ENCODE measurements around the gene NCOA4.

NCOA4 gene

DNA sequence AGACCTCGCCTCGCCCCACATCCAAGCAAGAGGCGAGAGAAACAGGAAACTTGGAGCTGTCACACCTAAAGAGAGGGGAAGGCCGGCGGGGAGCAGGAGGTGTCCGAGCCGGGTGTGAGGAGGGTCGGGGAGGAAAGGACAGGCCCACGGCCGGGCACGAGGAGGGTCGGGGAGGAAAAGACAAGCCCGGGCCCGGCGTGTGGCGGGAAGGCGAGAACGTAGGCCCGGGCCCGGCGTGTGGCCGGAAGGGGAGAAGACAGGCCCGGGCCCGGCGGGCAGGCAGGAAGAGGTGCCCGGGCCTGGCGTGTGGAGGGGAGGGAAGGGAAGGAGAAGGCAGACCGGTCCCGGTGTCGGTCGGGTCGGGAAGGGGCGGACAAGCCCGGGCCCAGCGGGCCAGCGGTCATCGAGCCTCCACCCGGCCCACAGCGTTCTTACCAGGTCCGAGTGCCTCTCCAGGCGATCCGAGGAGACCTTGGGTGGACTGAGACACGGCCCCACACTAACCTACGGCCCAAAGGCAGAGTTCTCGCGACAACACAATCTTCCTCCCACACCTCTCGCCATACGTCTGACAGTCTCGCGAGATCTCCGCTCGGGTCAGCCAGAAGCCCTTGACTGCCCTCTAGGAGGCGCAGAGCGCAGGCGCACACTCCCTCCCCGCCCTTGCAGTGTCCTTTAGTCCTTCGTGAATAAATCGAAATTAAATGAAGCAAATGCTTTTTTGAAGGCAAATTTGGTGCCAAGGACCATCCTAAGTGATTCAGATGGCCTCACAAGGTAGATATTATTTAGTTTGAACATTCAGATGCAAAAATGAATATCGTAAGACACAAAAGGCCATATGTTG, at the start of gene NCOA4:
Gene NCOA4 (minus strand): TSS at position 533 of the 847 bp plus-strand sequence. CDS start 13,943 bp downstream, outside the sequence.
- H3K9me3 Mint-ChIP-seq: no peaks in the 10 kb centered on the region
- peak within 1 kb of the TSS; percentile 97 for H3K27ac Mint-ChIP-seq
- peaks cover 3% of the 10 kb centered on the region for H3K27me3 Mint-ChIP-seq
- ATAC-seq (peak; percentile 99), DNase-seq (peak; percentile 95)
- peak within 1 kb of the TSS; percentile 97 for H3K4me3 Mint-ChIP-seq
- peaks cover 54% of the 10 kb centered on the region for H3K4me1 Mint-ChIP-seq
- peaks cover 14% of the 10 kb centered on the region for H3K36me3 Mint-ChIP-seq (ENCODE audit: low read depth)

DNA sequence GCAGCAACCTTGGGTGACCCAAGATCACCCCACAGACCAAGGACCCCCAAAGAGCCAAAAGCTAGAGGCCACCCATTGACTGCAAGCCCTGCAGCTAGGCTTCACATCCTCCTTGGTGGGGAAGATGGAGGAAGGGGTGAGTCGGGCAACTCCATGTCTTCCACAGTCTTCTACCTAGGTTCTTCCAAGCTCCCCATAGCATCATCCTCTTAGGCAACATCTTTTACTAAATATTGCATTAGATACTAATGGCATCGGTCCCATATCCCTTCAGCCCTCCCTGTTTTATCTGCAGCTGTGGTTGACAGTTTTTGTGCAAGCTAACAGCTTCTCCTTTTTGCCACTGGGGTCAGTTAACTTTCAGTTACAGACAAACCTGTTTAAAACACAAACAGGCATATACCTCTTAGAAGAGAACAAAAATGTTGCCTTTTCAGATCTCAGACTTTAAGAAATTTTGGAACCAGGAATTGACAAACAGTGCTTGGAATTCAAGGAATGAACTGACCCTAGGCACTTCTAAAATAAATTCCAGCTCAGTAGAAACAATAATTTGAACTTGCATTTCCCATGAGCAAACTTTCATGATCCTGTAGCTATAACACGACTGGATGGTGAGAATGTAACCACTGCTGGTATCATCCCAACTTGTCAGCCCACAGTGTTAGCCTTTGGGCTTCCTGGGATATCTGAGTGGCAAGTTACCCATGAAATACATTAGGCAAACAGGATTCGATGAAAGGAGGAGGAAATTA, 49.6 kb upstream of the NCOA4 start:
- Mint-ChIP-seq H3K27me3 (no peaks in the 10 kb centered on the region), H3K9me3 (no peaks in the 10 kb centered on the region), H3K27ac (no peak overlapping the region), H3K36me3 (ENCODE audit: low read depth) (no peaks in the 10 kb centered on the region), H3K4me3 (no peak overlapping the region), H3K4me1 (peaks cover 24% of the 10 kb centered on the region)
- DNase-seq (no peak), ATAC-seq (no peak)

DNA sequence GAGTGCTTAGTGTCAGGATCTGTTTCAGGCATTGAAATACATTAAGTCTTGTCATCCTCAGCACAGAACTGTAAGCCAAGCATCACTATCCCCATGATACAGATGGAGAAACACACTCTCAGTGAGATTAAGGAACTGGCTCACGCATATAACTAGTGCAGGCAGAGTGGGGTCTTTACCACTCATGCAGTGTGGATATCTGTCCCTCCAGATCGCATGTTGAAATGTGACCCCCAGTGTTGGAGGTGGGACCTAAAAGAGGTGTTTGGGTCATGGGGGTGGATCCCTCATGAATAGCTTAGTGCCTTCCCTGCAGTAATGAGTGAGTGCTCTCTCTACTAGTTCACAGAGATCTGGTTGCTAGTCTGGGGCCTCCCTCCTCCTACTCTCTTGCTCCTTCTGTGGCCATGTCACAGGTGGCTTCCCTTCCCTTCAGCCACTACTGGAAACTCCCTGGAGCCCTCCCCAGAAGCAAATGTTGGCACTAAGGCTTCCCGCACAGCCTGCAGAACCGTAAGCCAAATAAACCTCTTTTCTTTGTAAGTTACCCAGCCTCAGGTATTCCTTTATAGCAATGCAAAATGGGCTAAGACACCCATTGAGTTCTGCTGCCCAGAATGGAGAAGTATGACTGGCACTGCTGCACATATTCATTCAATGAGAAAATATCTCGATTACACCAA, 47.4 kb upstream of the NCOA4 start:
- ATAC-seq: no peak
- Mint-ChIP-seq H3K27me3 (no peaks in the 10 kb centered on the region), H3K4me1 (peaks cover 24% of the 10 kb centered on the region), H3K9me3 (no peaks in the 10 kb centered on the region), H3K4me3 (no peak overlapping the region), H3K36me3 (ENCODE audit: low read depth) (no peaks in the 10 kb centered on the region), H3K27ac (no peak overlapping the region)
- no peak for DNase-seq

- Mint-ChIP-seq H3K4me3 (no peak overlapping the region), H3K36me3 (ENCODE audit: low read depth) (no peaks in the 10 kb centered on the region), H3K27ac (peak overlapping the region; percentile 18), H3K9me3 (no peaks in the 10 kb centered on the region), H3K27me3 (no peaks in the 10 kb centered on the region), H3K4me1 (peaks cover 24% of the 10 kb centered on the region)
- no peak for DNase-seq
- no peak for ATAC-seq
These were observed 46.7 kb upstream of the NCOA4 start for GRCh38 chr10:46077141-46077554.

- ATAC-seq (no peak), DNase-seq (no peak)
- H3K4me3 Mint-ChIP-seq: no peak overlapping the region
- H3K36me3 Mint-ChIP-seq (ENCODE audit: low read depth): no peaks in the 10 kb centered on the region
- H3K27ac Mint-ChIP-seq: no peak overlapping the region
- H3K27me3 Mint-ChIP-seq: no peaks in the 10 kb centered on the region
- H3K4me1 Mint-ChIP-seq: peaks cover 23% of the 10 kb centered on the region
- H3K9me3 Mint-ChIP-seq: no peaks in the 10 kb centered on the region
These were observed 45.4 kb upstream of the NCOA4 start for GRCh38 chr10:46075869-46076268.

- Mint-ChIP-seq H3K36me3 (ENCODE audit: low read depth) (no peaks in the 10 kb centered on the region), H3K27me3 (no peaks in the 10 kb centered on the region), H3K27ac (no peak overlapping the region), H3K4me3 (no peak overlapping the region), H3K9me3 (no peaks in the 10 kb centered on the region), H3K4me1 (peaks cover 17% of the 10 kb centered on the region)
- ATAC-seq (no peak), DNase-seq (no peak)
These were observed 43.9 kb upstream of the NCOA4 start for GRCh38 chr10:46074196-46074946.

- H3K9me3 Mint-ChIP-seq: no peaks in the 10 kb centered on the region
- no peaks in the 10 kb centered on the region for H3K27me3 Mint-ChIP-seq
- H3K36me3 Mint-ChIP-seq (ENCODE audit: low read depth): no peaks in the 10 kb centered on the region
- no peak overlapping the region for H3K27ac Mint-ChIP-seq
- DNase-seq (no peak), ATAC-seq (no peak)
- no peak overlapping the region for H3K4me3 Mint-ChIP-seq
- H3K4me1 Mint-ChIP-seq: peaks cover 17% of the 10 kb centered on the region
These were observed 43.1 kb upstream of the NCOA4 start for GRCh38 chr10:46073564-46073963.

- peaks cover 2% of the 10 kb centered on the region for H3K4me1 Mint-ChIP-seq
- no peak overlapping the region for H3K27ac Mint-ChIP-seq
- H3K9me3 Mint-ChIP-seq: no peaks in the 10 kb centered on the region
- no peak overlapping the region for H3K4me3 Mint-ChIP-seq
- DNase-seq: no peak
- no peaks in the 10 kb centered on the region for H3K36me3 Mint-ChIP-seq (ENCODE audit: low read depth)
- H3K27me3 Mint-ChIP-seq: no peaks in the 10 kb centered on the region
- no peak for ATAC-seq
These were observed 40.3 kb upstream of the NCOA4 start for GRCh38 chr10:46070749-46071148.

DNA sequence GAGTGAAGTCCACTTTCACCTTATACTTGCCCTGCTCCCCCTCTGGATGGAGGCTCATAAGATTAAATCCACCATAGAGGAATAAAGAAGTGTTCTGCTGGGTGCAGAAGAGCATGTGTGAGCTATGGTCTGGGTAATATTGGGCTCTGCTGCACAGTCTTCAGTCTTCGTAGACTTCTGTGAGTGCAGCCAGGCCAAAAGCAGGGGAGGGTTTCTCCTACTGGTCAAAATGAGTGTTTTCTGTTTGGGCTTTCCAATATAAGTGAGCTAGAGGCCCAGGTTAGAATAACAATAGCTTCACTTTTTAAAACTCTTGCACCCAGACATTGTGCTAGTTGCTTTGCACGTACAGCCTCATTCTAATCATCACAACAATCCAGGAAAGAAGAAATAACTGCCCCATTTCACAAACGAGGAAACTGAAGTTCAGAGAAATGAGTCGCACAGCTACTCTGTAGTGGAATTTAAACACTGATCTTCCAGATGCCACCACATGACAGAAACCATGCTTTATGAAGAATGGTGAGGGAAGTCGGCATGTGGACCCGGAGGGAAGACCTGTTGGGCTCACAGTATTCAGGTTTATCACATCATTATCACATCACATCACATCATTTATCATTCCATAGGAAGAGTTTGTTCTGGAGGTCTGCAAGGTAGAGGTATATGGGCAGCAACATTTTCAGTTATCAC, 39.5 kb upstream of the NCOA4 start:
- ATAC-seq (no peak), DNase-seq (no peak)
- no peaks in the 10 kb centered on the region for H3K27me3 Mint-ChIP-seq
- H3K4me1 Mint-ChIP-seq: peaks cover 2% of the 10 kb centered on the region
- H3K4me3 Mint-ChIP-seq: no peak overlapping the region
- no peaks in the 10 kb centered on the region for H3K9me3 Mint-ChIP-seq
- no peak overlapping the region for H3K27ac Mint-ChIP-seq
- H3K36me3 Mint-ChIP-seq (ENCODE audit: low read depth): no peaks in the 10 kb centered on the region

GRCh38 chr10:46068905-46069304, 38.5 kb upstream of the NCOA4 start:
- no peak for DNase-seq
- Mint-ChIP-seq H3K36me3 (ENCODE audit: low read depth) (no peaks in the 10 kb centered on the region), H3K27me3 (no peaks in the 10 kb centered on the region), H3K4me1 (peaks cover 2% of the 10 kb centered on the region), H3K9me3 (no peaks in the 10 kb centered on the region), H3K27ac (no peak overlapping the region), H3K4me3 (no peak overlapping the region)
- no peak for ATAC-seq

GRCh38 chr10:46068117-46068516, 37.7 kb upstream of the NCOA4 start:
- H3K36me3 Mint-ChIP-seq (ENCODE audit: low read depth): no peaks in the 10 kb centered on the region
- H3K4me3 Mint-ChIP-seq: no peak overlapping the region
- no peaks in the 10 kb centered on the region for H3K9me3 Mint-ChIP-seq
- no peak overlapping the region for H3K27ac Mint-ChIP-seq
- DNase-seq (no peak), ATAC-seq (no peak)
- peaks cover 2% of the 10 kb centered on the region for H3K4me1 Mint-ChIP-seq
- no peaks in the 10 kb centered on the region for H3K27me3 Mint-ChIP-seq

- no peak overlapping the region for H3K27ac Mint-ChIP-seq
- H3K4me3 Mint-ChIP-seq: no peak overlapping the region
- ATAC-seq: no peak
- no peak for DNase-seq
- H3K36me3 Mint-ChIP-seq (ENCODE audit: low read depth): no peaks in the 10 kb centered on the region
- no peaks in the 10 kb centered on the region for H3K4me1 Mint-ChIP-seq
- H3K27me3 Mint-ChIP-seq: no peaks in the 10 kb centered on the region
- no peaks in the 10 kb centered on the region for H3K9me3 Mint-ChIP-seq
These were observed 33.9 kb upstream of the NCOA4 start for GRCh38 chr10:46064269-46064817.

GRCh38 chr10:46062723-46063428, 32.5 kb upstream of the NCOA4 start:
- H3K9me3 Mint-ChIP-seq: no peaks in the 10 kb centered on the region
- H3K4me3 Mint-ChIP-seq: no peak overlapping the region
- ATAC-seq: no peak
- no peaks in the 10 kb centered on the region for H3K36me3 Mint-ChIP-seq (ENCODE audit: low read depth)
- DNase-seq: no peak
- H3K27me3 Mint-ChIP-seq: no peaks in the 10 kb centered on the region
- no peaks in the 10 kb centered on the region for H3K4me1 Mint-ChIP-seq
- no peak overlapping the region for H3K27ac Mint-ChIP-seq
